HepG2 (cell line): ENCODE measurements around the gene CARHSP1. TPM values are rescaled to one million over a fixed set of nuclear protein-coding genes. Genes with fewer than 3 reads are reported as not detected.

Experiments used
- ATRX ChIP-seq: sonication (generic); formaldehyde crosslinking; IDR thresholded peaks from 2 replicates; pipeline ENCODE4 v1.4.0; 2020; ENCODE audit warnings: missing genetic modification reagents, borderline replicate concordance
- CCAR2 ChIP-seq: fragments of 200-400 bp; formaldehyde crosslinking; optimal IDR thresholded peaks from 2 replicates; pipeline ENCODE3; 2018; ENCODE audit warnings: low read depth, mild to moderate bottlenecking, low read length, moderate library complexity
- ELF3 ChIP-seq: IDR thresholded peaks from 2 replicates; pipeline ENCODE4 v1.6.1; 2016; ENCODE audit warnings: missing genetic modification reagents, missing compliant biosample characterization
- EP300 ChIP-seq, 3 experiments: sonication (generic) in 1 of 3; formaldehyde crosslinking in 1 of 3; IDR thresholded peaks; 2 replicates each; pipeline versions ENCODE4 v1.5.1 to v1.6.1; 2011 to 2020; ENCODE audit warnings: low read depth in 2 of 3, low read length in 2 of 3, borderline replicate concordance in 1 of 3, improper control_type of control experiment in 1 of 3, mild to moderate bottlenecking in 1 of 3, missing genetic modification reagents in 1 of 3, moderate library complexity in 1 of 3
- KLF15 ChIP-seq: sonication (generic); formaldehyde crosslinking; IDR thresholded peaks from 2 replicates; pipeline ENCODE4 v1.8.1; 2023; ENCODE audit warnings: borderline replicate concordance, mild to moderate bottlenecking, inconsistent platforms, missing genetic modification reagents, mixed read lengths
- MAFK ChIP-seq, 2 experiments: IDR thresholded peaks in 1 of 2; conservative IDR thresholded peaks in 1 of 2; 2 replicates each; pipeline ENCODE4 v1.6.1; 2011; ENCODE audit warnings: improper control_type of control experiment in 2 of 2, low read length in 2 of 2
- MIXL1 ChIP-seq: IDR thresholded peaks from 2 replicates; pipeline ENCODE4 v1.6.1; 2016
- NFE2L1 ChIP-seq: sonication (generic); formaldehyde crosslinking; IDR thresholded peaks from 2 replicates; pipeline ENCODE4 v1.4.0; 2020; ENCODE audit warnings: missing genetic modification reagents, mild to moderate bottlenecking, borderline replicate concordance
- NR0B2 ChIP-seq: sonication (generic); formaldehyde crosslinking; IDR thresholded peaks from 2 replicates; pipeline ENCODE4 v1.4.0; 2020; ENCODE audit warnings: mild to moderate bottlenecking, missing genetic modification reagents
- PHF20 ChIP-seq: sonication (generic); formaldehyde crosslinking; IDR thresholded peaks from 2 replicates; pipeline ENCODE4 v1.5.0; 2020; ENCODE audit warnings: mild to moderate bottlenecking, missing genetic modification reagents
- PHF5A ChIP-seq: IDR thresholded peaks from one replicate; pipeline ENCODE4 v1.6.1; 2018; ENCODE audit warnings: low read depth, missing genetic modification reagents; ENCODE audit not compliant: unreplicated experiment
- PLRG1 ChIP-seq: fragments of 450-650 bp; conservative IDR thresholded peaks from 2 replicates; pipeline ENCODE4 v1.6.1; 2016
- TBX3 ChIP-seq: fragments of 450-650 bp; IDR thresholded peaks from 2 replicates; pipeline ENCODE4 v1.6.1; 2017; ENCODE audit warnings: antibody characterized with exemption, mild to moderate bottlenecking, inconsistent platforms, borderline replicate concordance
- THAP8 ChIP-seq: sonication (generic); formaldehyde crosslinking; IDR thresholded peaks from 2 replicates; pipeline ENCODE4 v1.5.1; 2020; ENCODE audit warnings: missing genetic modification reagents, mild to moderate bottlenecking, borderline replicate concordance
- USF2 ChIP-seq, 2 experiments: sonication (generic) in 1 of 2; formaldehyde crosslinking in 1 of 2; IDR thresholded peaks; 2 replicates each; pipeline versions ENCODE4 v1.5.1 to v1.6.1; 2011 to 2020; ENCODE audit warnings: borderline replicate concordance in 1 of 2, low read depth in 1 of 2, low read length in 1 of 2, mild to moderate bottlenecking in 1 of 2, missing genetic modification reagents in 1 of 2, moderate library complexity in 1 of 2
- ZNF253 ChIP-seq: sonication (generic); formaldehyde crosslinking; IDR thresholded peaks from 2 replicates; pipeline ENCODE4 v1.8.0; 2022; ENCODE audit warnings: mild to moderate bottlenecking, missing genetic modification reagents, borderline replicate concordance
- ZNF496 ChIP-seq: sonication (generic); formaldehyde crosslinking; IDR thresholded peaks from 2 replicates; pipeline ENCODE4 v1.8.1; 2023; ENCODE audit warnings: mild to moderate bottlenecking, moderate library complexity, missing genetic modification reagents; ENCODE audit not compliant: insufficient replicate concordance
- ZNF501 ChIP-seq: sonication (generic); formaldehyde crosslinking; IDR thresholded peaks from 2 replicates; pipeline ENCODE4 v1.5.1; 2020; ENCODE audit warnings: mild to moderate bottlenecking, moderate library complexity, missing genetic modification reagents
- ZNF589 ChIP-seq: sonication (generic); formaldehyde crosslinking; conservative IDR thresholded peaks from 2 replicates; pipeline ENCODE4 v1.8.0; 2022; ENCODE audit warnings: mild to moderate bottlenecking, moderate library complexity, missing genetic modification reagents
- ZNF816 ChIP-seq: sonication (generic); formaldehyde crosslinking; IDR thresholded peaks from 2 replicates; pipeline ENCODE4 v1.8.0; 2022; ENCODE audit warnings: missing genetic modification reagents, mild to moderate bottlenecking, borderline replicate concordance
- polyA plus RNA-seq, 8 experiments: library from polyadenylated mRNA; depleted of rRNA in 3 of 8; stranded (reverse) in 7 of 8; unstranded in 1 of 8; fragments of >200 nt; fragmentation: Illumina TruSeq in 4 of 8; extraction: Trizol in 4 of 8; gene quantifications; 2 replicates each; pipeline versions ENCODE4 v1.2.1 to v1.2.3, GENCODE V29; 2011 to 2016; ENCODE audit warnings: low read depth in 4 of 8, missing spikeins in 1 of 8, mixed read lengths in 1 of 8; ENCODE audit not compliant: insufficient read depth in 1 of 8
- total RNA-seq, 5 experiments: library from RNA; depleted of rRNA; stranded (reverse); fragments of >200 nt; fragmentation: Illumina TruSeq; extraction: Trizol; gene quantifications; 2 replicates each; pipeline ENCODE4 v1.2.3, GENCODE V29; 2016; ENCODE audit warnings: low read depth in 1 of 5
- TF ChIP-seq, protein P1 (sequence below): IDR thresholded peaks from 2 replicates; pipeline ENCODE4 v1.6.1; 2016; ENCODE audit warnings: missing compliant biosample characterization, missing genetic modification reagents, borderline replicate concordance
- TF ChIP-seq, protein P2 (sequence below): sonication (generic); formaldehyde crosslinking; IDR thresholded peaks from 2 replicates; pipeline ENCODE4 v1.4.0; 2020; ENCODE audit warnings: missing genetic modification reagents

The CARHSP1 gene
- total and polyA plus RNA-seq, 2 of the 13 experiments (the other 11 are each of a cell fraction or from before 2014, with no cell fraction given), result 173 to 345 TPM

GRCh38 chr16:8878523-8878911 is 9.7 kb upstream of the CARHSP1 start (continued):
- TF ChIP-seq ZNF589 (CRISPR knock-in tag) (no peak), EP300 (IDR thresholded peaks at IDR 0.05; ENCODE audit: low read depth in 2 of 2, low read length in 2 of 2) (peak; percentile 43 to 53; a peak in 2 of 4 replicates), EP300 (CRISPR knock-in tag; IDR thresholded peaks at IDR 0.05; ENCODE audit: borderline replicate concordance) (no peak), MIXL1 (no peak), USF2 (IDR thresholded peaks at IDR 0.05; ENCODE audit: low read depth, low read length) (no peak), USF2 (CRISPR knock-in tag; IDR thresholded peaks at IDR 0.05; ENCODE audit: borderline replicate concordance) (no peak), MAFK (conservative IDR thresholded peaks at IDR 0.05 in 1 of 2, IDR thresholded peaks at IDR 0.05 in 1 of 2; ENCODE audit: low read length in 2 of 2) (no peak), THAP8 (CRISPR knock-in tag) (no peak), NR0B2 (CRISPR knock-in tag) (no peak), PLRG1 (no peak), KLF15 (CRISPR knock-in tag) (no peak), ZNF501 (0 out of 2 replicates have a peak, but pooled peaks have one; percentile 3), ZNF816 (no peak), PHF20 (no peak), PHF5A (CRISPR knock-in tag) (no peak), CCAR2 (no peak), ATRX (CRISPR knock-in tag) (no peak), ELF3 (CRISPR knock-in tag) (peak; percentile 61; the same call in 1 of the 2 replicates), NFE2L1 (CRISPR knock-in tag) (no peak), ZNF496 (CRISPR knock-in tag) (no peak), TBX3 (no peak), ZNF253 (CRISPR knock-in tag) (no peak)
- TF ChIP-seq, protein P1, sequence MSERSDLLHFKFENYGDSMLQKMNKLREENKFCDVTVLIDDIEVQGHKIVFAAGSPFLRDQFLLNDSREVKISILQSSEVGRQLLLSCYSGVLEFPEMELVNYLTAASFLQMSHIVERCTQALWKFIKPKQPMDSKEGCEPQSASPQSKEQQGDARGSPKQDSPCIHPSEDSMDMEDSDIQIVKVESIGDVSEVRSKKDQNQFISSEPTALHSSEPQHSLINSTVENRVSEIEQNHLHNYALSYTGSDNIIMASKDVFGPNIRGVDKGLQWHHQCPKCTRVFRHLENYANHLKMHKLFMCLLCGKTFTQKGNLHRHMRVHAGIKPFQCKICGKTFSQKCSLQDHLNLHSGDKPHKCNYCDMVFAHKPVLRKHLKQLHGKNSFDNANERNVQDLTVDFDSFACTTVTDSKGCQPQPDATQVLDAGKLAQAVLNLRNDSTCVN (CRISPR knock-in tag), result no peak
- TF ChIP-seq, protein P2, sequence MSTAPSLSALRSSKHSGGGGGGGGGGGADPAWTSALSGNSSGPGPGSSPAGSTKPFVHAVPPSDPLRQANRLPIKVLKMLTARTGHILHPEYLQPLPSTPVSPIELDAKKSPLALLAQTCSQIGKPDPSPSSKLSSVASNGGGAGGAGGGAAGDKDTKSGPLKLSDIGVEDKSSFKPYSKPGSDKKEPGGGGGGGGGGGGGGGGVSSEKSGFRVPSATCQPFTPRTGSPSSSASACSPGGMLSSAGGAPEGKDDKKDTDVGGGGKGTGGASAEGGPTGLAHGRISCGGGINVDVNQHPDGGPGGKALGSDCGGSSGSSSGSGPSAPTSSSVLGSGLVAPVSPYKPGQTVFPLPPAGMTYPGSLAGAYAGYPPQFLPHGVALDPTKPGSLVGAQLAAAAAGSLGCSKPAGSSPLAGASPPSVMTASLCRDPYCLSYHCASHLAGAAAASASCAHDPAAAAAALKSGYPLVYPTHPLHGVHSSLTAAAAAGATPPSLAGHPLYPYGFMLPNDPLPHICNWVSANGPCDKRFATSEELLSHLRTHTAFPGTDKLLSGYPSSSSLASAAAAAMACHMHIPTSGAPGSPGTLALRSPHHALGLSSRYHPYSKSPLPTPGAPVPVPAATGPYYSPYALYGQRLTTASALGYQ (CRISPR knock-in tag), result no peak
